ENCODE results near the gene SUMO4.

SUMO4 gene

GRCh38 chr6:149400050-149400449 is at the start of gene SUMO4:
SUMO4 (plus strand) TSS chr6:149400262; CDS start chr6:149400392, 130 bp downstream.
- no peak for DNase-seq

- no peak for DNase-seq
Measured at GRCh38 chr6:149354009-149354408, 46.1 kb upstream of the SUMO4 start.

- no peak for DNase-seq
Measured at GRCh38 chr6:149356081-149356750, 43.8 kb upstream of the SUMO4 start.

GRCh38 chr6:149357726-149358538 is 42.1 kb upstream of the SUMO4 start:
- no peak for DNase-seq

GRCh38 chr6:149359440-149359839 is 40.6 kb upstream of the SUMO4 start:
- DNase-seq = no peak

GRCh38 chr6:149360536-149360935 is 39.5 kb upstream of the SUMO4 start:
- no peak for DNase-seq

GRCh38 chr6:149362289-149362688 is 37.8 kb upstream of the SUMO4 start:
- no peak for DNase-seq

GRCh38 chr6:149363154-149363553 is 36.9 kb upstream of the SUMO4 start:
- no peak for DNase-seq

DNA sequence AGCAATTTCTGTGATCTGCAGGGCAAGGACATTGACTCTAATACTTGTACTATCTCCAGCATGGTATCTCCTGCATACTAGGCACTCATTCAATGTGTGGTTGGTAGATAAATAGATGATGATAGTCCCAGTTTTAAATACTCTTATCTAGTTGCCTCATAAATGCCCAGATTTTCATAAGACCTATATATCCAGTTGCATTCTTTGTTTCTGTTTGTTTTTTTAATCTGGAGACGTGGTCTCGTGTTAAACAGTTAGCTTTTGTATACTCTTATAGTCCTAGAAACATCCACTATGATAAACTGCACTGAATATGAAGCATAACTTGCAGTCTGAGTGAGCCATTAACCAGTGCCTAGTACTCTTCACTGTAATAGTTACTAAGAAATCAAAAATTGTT is 35.5 kb upstream of the SUMO4 start:
- no peak for DNase-seq

GRCh38 chr6:149365197-149365596 is 34.9 kb upstream of the SUMO4 start:
- no peak for DNase-seq

- DNase-seq = no peak
Measured at GRCh38 chr6:149366267-149366921, 33.7 kb upstream of the SUMO4 start.

GRCh38 chr6:149368065-149368464 is 32.0 kb upstream of the SUMO4 start:
- no peak for DNase-seq

GRCh38 chr6:149371154-149371553 is 28.9 kb upstream of the SUMO4 start:
- no peak for DNase-seq

DNA sequence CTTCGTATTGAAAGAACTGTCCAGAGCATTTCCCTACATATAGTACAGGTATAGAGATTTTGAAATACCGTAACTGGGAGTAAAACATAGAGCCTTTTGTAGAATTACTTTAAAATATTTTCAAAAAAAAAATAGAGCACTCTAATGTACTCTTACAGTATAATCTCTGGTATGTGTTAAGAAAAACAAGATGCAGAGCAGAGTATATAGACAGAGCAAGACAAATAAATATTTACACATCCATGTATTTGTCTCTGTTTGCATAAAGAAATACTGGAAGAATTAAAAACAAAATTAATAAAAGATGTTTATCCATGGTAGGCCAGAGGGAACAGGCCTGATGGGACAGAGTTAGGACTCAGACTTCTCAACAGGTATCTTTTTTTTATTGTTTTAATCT is 28.0 kb upstream of the SUMO4 start:
- no peak for DNase-seq

- no peak for DNase-seq
Measured at GRCh38 chr6:149373511-149373910, 26.6 kb upstream of the SUMO4 start.

GRCh38 chr6:149379977-149380376 is 20.1 kb upstream of the SUMO4 start:
- DNase-seq = no peak

GRCh38 chr6:149380523-149380922 is 19.5 kb upstream of the SUMO4 start:
- no peak for DNase-seq

DNA sequence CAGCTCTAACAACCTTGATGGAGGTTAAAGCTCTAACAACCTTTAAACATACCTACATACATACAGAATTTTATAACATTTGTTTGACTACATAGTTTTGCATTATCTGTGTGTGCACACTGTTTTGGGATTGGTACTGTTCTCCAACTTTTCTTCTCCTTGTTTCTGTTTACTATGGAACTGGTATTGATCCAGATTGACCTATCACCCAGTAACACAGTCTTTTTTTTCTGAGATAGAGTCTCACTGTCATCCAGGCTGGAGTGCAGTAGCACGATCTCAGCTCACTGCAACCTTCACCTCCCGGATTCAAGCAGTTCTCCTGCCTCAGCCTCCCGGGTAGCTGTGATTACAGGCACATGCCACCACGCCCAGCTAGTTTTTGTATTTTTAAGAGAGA is 16.7 kb upstream of the SUMO4 start:
- DNase-seq = no peak

DNA sequence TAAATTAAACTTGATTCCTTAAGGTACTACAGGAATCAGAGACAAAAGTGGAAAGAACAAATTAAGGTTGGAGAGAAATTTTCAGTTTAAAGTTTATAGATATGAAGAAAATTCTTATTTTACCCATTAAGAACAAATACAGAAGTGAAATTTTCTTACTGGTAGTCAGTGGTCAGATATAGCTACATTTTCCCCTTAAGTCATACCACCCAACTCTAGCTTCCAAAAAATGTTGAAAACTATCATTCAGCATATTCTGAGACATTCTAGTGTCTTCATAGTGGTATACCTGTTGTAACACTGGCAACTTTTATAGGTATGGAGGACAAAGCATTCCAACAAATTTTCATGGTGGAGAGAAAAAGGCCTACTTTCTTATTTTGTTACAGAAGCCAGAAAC is 15.6 kb upstream of the SUMO4 start:
- DNase-seq = no peak

DNA sequence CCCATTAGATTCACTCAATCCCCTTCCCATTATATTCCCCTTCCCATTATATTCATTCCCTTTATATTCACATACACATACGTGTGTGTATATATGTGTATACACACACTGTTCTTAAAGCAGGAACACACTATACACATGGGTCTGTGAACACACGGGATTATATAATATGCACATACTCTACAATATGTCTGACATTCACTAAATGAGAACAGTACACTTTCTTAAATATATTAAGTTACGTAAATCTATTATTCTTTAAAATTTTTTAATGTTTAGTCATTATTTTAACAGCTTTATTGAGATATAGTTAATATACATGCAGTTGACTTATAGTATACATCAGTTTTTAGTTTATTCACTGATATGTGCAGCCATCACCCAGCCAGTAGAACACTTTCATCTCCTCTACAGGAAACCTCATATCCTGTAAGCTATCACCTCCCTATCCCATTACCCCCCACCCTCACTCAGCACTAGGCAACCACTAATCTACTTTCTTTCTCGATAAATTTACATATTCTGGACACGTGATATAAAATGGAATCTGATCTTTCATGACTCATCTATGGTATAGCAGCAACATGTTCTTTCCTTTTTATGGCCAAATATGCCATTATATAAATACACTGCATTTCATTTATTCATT is 13.9 kb upstream of the SUMO4 start:
- DNase-seq = no peak

DNA sequence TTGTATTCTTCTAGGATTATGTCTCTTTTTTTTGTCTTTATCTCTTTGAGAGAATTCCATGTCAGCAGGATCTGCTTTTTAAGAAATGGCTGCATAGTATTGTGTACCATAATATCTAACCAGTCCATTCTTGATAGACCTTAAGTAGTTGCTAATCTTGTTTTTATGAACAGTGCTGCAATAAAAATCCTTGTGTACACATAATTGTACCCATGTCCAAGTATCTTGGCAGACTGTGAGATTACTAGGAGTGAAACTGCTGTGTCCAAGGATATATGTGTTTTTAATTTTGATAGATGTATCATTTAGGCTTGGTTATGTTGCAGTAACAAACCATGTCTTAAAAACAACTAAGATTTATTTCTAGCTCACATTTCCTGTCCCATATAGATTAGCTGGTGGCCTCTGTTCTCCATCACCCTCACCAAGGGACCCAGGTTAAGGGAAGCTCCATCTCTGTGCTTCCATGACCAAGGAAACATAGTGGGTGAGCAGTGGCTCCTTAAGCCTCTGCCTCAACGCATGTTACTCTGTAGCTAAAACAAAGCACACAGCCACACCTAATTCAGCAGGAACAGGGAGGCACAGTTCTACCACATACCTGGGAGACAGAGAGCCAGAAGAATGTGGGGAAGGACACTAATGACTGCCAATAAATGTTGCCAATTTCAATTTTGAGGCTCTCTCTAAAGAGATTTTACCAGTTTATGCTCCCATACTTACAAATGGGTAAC is 12.1 kb upstream of the SUMO4 start:
- DNase-seq = no peak

DNA sequence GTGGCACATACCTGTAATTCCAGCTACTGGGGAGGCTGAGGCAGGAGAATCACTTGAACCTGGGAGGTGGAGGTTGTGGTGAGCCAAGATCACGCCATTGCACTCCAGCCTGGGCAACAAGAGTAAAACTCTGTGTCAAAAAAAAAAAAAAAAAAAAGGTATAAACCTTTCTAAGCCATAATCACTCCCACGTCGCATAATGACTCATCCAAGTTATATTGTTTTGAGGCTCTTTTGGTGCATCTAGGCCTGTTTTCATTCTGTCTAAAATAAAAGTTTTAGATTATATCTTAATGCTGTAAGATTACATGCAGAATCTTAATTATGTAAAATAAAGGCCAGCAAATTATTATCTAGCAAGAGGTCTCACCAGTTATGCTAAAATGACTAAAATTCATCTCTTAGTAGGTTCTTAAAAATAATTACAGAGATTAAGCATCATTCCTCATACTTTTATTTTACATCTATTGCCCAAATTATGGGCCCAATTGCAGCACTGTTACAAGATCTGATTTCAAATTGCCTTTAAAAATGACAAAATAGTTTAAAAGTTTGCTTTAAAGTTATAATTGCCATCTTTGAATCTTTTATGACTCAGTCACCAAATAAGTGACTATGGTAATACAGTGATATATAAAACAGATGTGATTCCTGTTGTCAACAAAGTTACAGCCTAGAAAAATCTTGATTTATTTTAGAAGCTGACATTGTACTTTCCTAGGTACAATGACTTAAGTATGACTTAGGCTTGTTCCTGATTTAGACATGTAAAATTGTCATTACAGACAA is 10.4 kb upstream of the SUMO4 start:
- no peak for DNase-seq
